CD4-positive, alpha-beta T cell (primary cell): ENCODE measurements around the gene GABPB1. TPM values are rescaled to one million over a fixed set of nuclear protein-coding genes. Genes with fewer than 3 reads are reported as not detected.
"Not testable (repeated sequence)": the region's sequence is repeated elsewhere in the genome, so short reads cannot be mapped to it uniquely, and the experiment has no call there.

ENCODE experiments used
- ATAC-seq: fragments of 200-7000 bp; cut with Tn5 transposase; one replicate; pipeline ENCODE4 v1.10.0; 2022; ENCODE audit warnings: mild to moderate bottlenecking; ENCODE audit not compliant: poor library complexity
- CTCF ChIA-PET: fragments of 350-600 bp; sonication (Branson Sonifier 250); formaldehyde crosslinking; loops from one replicate; lab custom pipeline; 2021; ENCODE audit warnings: antibody characterized with exemption, inconsistent platforms; lab: Charles Lee
- POLR2A ChIA-PET: fragments of 350-600 bp; sonication (Branson Sonifier 250); formaldehyde crosslinking; loops from one replicate; lab custom pipeline; 2021; ENCODE audit warnings: antibody characterized with exemption, inconsistent platforms; lab: Charles Lee
- DNase-seq, 14 experiments: peaks; one replicate each; pipeline ENCODE4 v3.0.0-alpha.2; 2013 to 2020; ENCODE audit warnings: mixed read lengths in 2 of 14
- H3K27ac ChIP-seq, 2 donors: one replicate each; pipeline versions ENCODE4 v1.5.1 to v1.7.0; 2013; ENCODE audit warnings: low read length in 2 of 2, low read depth in 1 of 2, mild to moderate bottlenecking in 1 of 2
- H3K27me3 ChIP-seq, 2 experiments: 1 replicate in 1 of 2; 2 replicates in 1 of 2; pipeline versions ENCODE4 v1.6.1 to v1.7.0; 2013; ENCODE audit warnings: low read length in 2 of 2, control low read depth in 1 of 2, mild to moderate bottlenecking in 1 of 2, moderate library complexity in 1 of 2; ENCODE audit not compliant: insufficient read depth in 2 of 2, control insufficient read depth in 1 of 2
- H3K36me3 ChIP-seq: one replicate; pipeline ENCODE4 v1.6.1; 2013; ENCODE audit warnings: low read length, control low read depth; ENCODE audit not compliant: insufficient read depth
- H3K4me1 ChIP-seq: one replicate; pipeline ENCODE4 v1.6.1; 2013; ENCODE audit warnings: low read length, control low read depth; ENCODE audit not compliant: insufficient read depth
- H3K4me3 ChIP-seq: one replicate; pipeline ENCODE4 v1.5.1; 2013; ENCODE audit warnings: mild to moderate bottlenecking, low read length, moderate library complexity
- H3K9me3 ChIP-seq, 2 experiments: 1 replicate in 1 of 2; 2 replicates in 1 of 2; pipeline versions ENCODE4 v1.6.1 to v1.7.0; 2013; ENCODE audit warnings: low read length in 2 of 2, mild to moderate bottlenecking in 2 of 2, control low read depth in 1 of 2, moderate library complexity in 1 of 2; ENCODE audit not compliant: control insufficient read depth in 1 of 2, insufficient read depth in 1 of 2
- H3K27ac Mint-ChIP-seq: one replicate; pipeline ENCODE4 v1.8.0; 2020; ENCODE audit warnings: mixed read lengths
- H3K27me3 Mint-ChIP-seq: one replicate; pipeline ENCODE4 v1.8.0; 2021; ENCODE audit warnings: mixed read lengths
- H3K36me3 Mint-ChIP-seq: one replicate; pipeline ENCODE4 v1.8.0; 2021; ENCODE audit warnings: low read depth, mixed read lengths
- H3K4me1 Mint-ChIP-seq: one replicate; pipeline ENCODE4 v1.8.0; 2021; ENCODE audit warnings: low read depth, mixed read lengths
- H3K4me3 Mint-ChIP-seq: one replicate; pipeline ENCODE4 v1.8.0; 2020; ENCODE audit warnings: mild to moderate bottlenecking, mixed read lengths
- H3K9me3 Mint-ChIP-seq: one replicate; pipeline ENCODE4 v1.8.0; 2020; ENCODE audit warnings: mixed read lengths
- intact Hi-C, 2 experiments: fragments of 100-400 bp; cut with DNase I in 1 of 2; cut with micrococcal nuclease in 1 of 2; formaldehyde crosslinking; loops; one replicate each; pipeline versions ENCODE4 v1.15.1 to v1.9.0; 2023 to 2025; cut with DNase I, micrococcal nuclease
- total RNA-seq, 174 experiments: library from RNA in 2 of 174; stranded (reverse) in 2 of 174; gene quantifications; one replicate each; pipeline ENCODE4 v1.2.3 and lab custom pipeline; 2021 to 2026
- TF ChIP-seq, protein P1 (sequence below): fragments of 200-600 bp; IDR thresholded peaks from one replicate; pipeline ENCODE4 v1.8.0; 2022; ENCODE audit warnings: antibody characterized with exemption, mild to moderate bottlenecking

The GABPB1 gene
- total RNA-seq, 2 experiments from 2014 or later: 25.7 to 27.1 TPM

DNA sequence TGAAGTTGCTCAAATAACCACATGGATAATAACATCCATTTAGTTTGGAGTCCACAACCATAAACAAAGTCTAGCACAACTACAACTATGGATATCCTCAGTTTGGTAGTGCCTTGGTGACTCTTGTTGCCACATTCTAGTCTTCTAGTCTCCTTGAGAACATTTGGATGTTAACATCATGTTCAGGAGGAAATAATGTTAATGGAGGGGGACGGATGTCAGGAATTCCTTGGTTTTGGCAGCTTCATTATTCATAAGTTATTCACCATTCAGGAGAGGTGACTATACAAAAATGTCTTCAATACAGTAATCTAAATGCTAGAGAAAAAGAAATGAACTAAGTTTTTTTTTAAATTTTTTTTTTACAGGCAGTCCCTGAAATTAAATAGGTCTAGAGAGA lies 26.4 kb upstream of the GABPB1 start:
- TF ChIP-seq, protein P1, sequence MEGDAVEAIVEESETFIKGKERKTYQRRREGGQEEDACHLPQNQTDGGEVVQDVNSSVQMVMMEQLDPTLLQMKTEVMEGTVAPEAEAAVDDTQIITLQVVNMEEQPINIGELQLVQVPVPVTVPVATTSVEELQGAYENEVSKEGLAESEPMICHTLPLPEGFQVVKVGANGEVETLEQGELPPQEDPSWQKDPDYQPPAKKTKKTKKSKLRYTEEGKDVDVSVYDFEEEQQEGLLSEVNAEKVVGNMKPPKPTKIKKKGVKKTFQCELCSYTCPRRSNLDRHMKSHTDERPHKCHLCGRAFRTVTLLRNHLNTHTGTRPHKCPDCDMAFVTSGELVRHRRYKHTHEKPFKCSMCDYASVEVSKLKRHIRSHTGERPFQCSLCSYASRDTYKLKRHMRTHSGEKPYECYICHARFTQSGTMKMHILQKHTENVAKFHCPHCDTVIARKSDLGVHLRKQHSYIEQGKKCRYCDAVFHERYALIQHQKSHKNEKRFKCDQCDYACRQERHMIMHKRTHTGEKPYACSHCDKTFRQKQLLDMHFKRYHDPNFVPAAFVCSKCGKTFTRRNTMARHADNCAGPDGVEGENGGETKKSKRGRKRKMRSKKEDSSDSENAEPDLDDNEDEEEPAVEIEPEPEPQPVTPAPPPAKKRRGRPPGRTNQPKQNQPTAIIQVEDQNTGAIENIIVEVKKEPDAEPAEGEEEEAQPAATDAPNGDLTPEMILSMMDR: no peak
- no peaks in the 10 kb centered on the region for H3K9me3 Mint-ChIP-seq
- no peaks in the 10 kb centered on the region for H3K27me3 Mint-ChIP-seq
- no peaks in the 10 kb centered on the region for H3K4me1 Mint-ChIP-seq
- Histone ChIP-seq H3K4me1 (no peaks in the 10 kb centered on the region), H3K4me3 (no peak overlapping the region), H3K27me3 (no peaks in the 10 kb centered on the region), H3K9me3 (no peaks in the 10 kb centered on the region), H3K27ac (no peak overlapping the region), H3K36me3 (no peaks in the 10 kb centered on the region)
- intact Hi-C loops: no loop called here
- no peak overlapping the region for H3K27ac Mint-ChIP-seq
- ATAC-seq (no peak), DNase-seq (no peak)
- H3K36me3 Mint-ChIP-seq: no peaks in the 10 kb centered on the region
- CTCF ChIA-PET: no interaction called here
- no peak overlapping the region for H3K4me3 Mint-ChIP-seq
- POLR2A ChIA-PET: interaction anchor here (1.6 kb wide), 1 partner anchor 26 kb away, joined by 4 read pairs; the partner anchor contains the start of gene GABPB1

DNA sequence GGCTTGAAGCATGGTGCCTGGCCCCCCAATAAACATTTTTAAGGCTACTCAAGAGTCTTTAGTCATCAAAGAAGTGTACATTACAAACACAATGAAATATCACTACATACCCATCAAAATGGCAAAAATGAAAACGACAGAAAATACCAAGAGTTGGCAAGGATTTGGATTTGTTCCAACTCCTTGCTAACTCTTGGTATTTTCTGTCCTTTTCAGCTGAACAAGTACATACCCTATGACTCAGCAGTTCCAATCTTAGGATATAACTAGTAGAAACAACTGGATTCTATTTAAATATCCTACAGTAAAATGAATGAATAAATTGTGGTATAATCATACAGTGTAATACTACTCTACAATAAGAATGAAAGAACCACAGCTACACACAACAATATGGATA lies 25.1 kb upstream of the GABPB1 start:
- ATAC-seq: no peak
- Histone ChIP-seq H3K27ac (no peak overlapping the region), H3K4me3 (no peak overlapping the region), H3K36me3 (no peaks in the 10 kb centered on the region), H3K4me1 (no peaks in the 10 kb centered on the region), H3K27me3 (no peaks in the 10 kb centered on the region), H3K9me3 (no peaks in the 10 kb centered on the region)
- Mint-ChIP-seq H3K36me3 (no peaks in the 10 kb centered on the region), H3K27me3 (no peaks in the 10 kb centered on the region), H3K27ac (no peak overlapping the region), H3K9me3 (no peaks in the 10 kb centered on the region), H3K4me1 (no peaks in the 10 kb centered on the region), H3K4me3 (no peak overlapping the region)
- TF ChIP-seq, protein P1: no peak
- ChIA-PET POLR2A (no interaction called here), CTCF (no interaction called here)
- no peak for DNase-seq
- intact Hi-C loops: no loop called here

DNA sequence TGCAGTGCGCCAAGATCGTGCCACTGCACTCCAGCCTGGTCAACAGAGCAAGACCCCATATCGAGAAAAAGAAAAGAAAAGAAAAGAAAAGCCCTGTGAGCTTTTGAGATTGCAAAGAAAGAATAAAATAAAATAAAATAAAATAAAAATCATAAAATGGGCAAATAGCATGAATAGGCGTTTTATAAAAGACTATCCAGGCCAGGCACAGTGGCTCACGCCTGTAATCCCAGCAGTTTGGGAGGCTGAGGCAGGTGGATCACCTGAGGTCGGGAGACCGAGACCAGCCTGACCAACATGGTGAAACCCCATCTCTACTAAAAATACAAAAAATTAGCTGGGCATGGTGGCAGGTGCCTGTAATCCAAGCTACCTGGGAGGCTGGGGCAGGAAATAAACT lies 24.4 kb upstream of the GABPB1 start:
- H3K9me3 Mint-ChIP-seq, H3K36me3 Mint-ChIP-seq, intact Hi-C loops, H3K4me1 Mint-ChIP-seq, H3K27me3 Mint-ChIP-seq, CTCF ChIA-PET, ATAC-seq, DNase-seq, H3K27me3 ChIP-seq, H3K27ac Mint-ChIP-seq, H3K27ac ChIP-seq, POLR2A ChIA-PET, H3K4me3 Mint-ChIP-seq, H3K36me3 ChIP-seq, H3K4me1 ChIP-seq, H3K4me3 ChIP-seq, H3K9me3 ChIP-seq: not testable (repeated sequence)

DNA sequence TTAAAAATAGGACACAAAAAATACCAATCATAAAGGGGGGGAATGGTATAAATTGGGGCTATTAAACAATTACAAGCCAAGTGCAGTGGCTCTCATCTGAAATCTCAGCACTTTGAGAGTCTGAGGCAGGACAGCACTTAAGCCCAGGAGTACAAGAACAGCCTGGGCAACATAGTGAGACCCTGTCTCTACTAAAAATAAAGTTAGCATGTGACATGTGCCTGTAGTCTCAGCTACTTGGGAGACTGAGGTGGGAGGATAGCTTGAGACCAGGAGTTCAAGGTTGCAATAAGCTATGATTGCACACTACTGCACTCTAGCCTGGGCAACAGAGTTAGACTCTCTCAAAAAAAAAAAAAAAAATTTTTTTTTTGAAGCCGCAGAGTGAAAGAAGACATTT lies 23.8 kb upstream of the GABPB1 start:
- Mint-ChIP-seq H3K27me3 (no peaks in the 10 kb centered on the region), H3K9me3 (no peaks in the 10 kb centered on the region), H3K27ac (no peak overlapping the region), H3K4me1 (no peaks in the 10 kb centered on the region), H3K36me3 (no peaks in the 10 kb centered on the region), H3K4me3 (no peak overlapping the region)
- Histone ChIP-seq H3K36me3 (no peaks in the 10 kb centered on the region), H3K4me3 (no peak overlapping the region), H3K27ac (no peak overlapping the region), H3K4me1 (no peaks in the 10 kb centered on the region), H3K9me3 (no peaks in the 10 kb centered on the region), H3K27me3 (no peaks in the 10 kb centered on the region)
- CTCF ChIA-PET: no interaction called here
- DNase-seq (no peak), ATAC-seq (no peak)
- intact Hi-C loops: no loop called here
- POLR2A ChIA-PET: no interaction called here
- TF ChIP-seq, protein P1: no peak
